ENCODE measurements around the gene ENOX1.

GRCh38 chr13:43411741-43412140 is 375.0 kb downstream of the ENOX1 start:
- TF ChIP-seq CTCF (IDR thresholded peaks at IDR 0.05) (no peak), EZH2 (IDR thresholded peaks at IDR 0.05) (no peak), EZH2phosphoT487 (IDR thresholded peaks at IDR 0.05) (no peak)
